HCT116 (cell line): Measurements from ENCODE around the gene MPC1. TPM values are rescaled to one million over a fixed set of nuclear protein-coding genes. Genes with fewer than 3 reads are reported as not detected.

Experiments
- ATAC-seq: fragments of 200-7000 bp; cut with Tn5 transposase; 2 replicates; pipeline ENCODE4 v1.9.1; 2020; ENCODE audit warnings: mild to moderate bottlenecking, moderate library complexity
- BruUV-seq: library from RNA; stranded (reverse); fragments of 400-500 nt; replicated peaks from 2 replicates; lab custom pipeline; 2021; lab: Mats Ljungman, UMichigan
- CTCF ChIA-PET: fragments of 300-600 bp; sonication (Branson Sonifier 250); formaldehyde crosslinking; loops from one replicate; lab custom pipeline; 2021; ENCODE audit warnings: antibody characterized with exemption; lab: Charles Lee
- POLR2A ChIA-PET: fragments of 300-600, 350-600 bp; sonication (Branson Sonifier 250); formaldehyde crosslinking; loops from one replicate; lab custom pipeline; 2021; ENCODE audit warnings: antibody characterized with exemption; lab: Charles Lee
- RAD21 ChIA-PET, 2 experiments: fragments of 300-600 bp; sonication (Branson Sonifier 250); formaldehyde crosslinking; loops; one replicate each; lab custom pipeline; 2023; ENCODE audit warnings: low total read pairs in 2 of 2; ENCODE audit not compliant: uncharacterized antibody in 2 of 2, unreplicated experiment in 2 of 2, low non-redundant PET in 1 of 2; lab: Charles Lee
- DNase-seq: peaks from one replicate; pipeline ENCODE4 v3.0.0-alpha.2; 2010; ENCODE audit warnings: low read depth, low spot score
- H2AFZ ChIP-seq: fragments of 200-600 bp; shearing (Covaris generic), sonication (generic); 2 replicates; pipeline ENCODE4 v1.6.1; 2017; ENCODE audit warnings: low read depth, mixed run types, mixed read lengths, antibody characterized with exemption, low read length; ENCODE audit not compliant: poor library complexity, severe bottlenecking
- H3K27ac ChIP-seq: 2 replicates; pipeline ENCODE4 v1.5.1; 2012; ENCODE audit warnings: low read depth, low read length
- H3K27me3 ChIP-seq: fragments of 200-600 bp; sonication (generic); 2 replicates; pipeline ENCODE4 v1.6.1; 2016; ENCODE audit warnings: mixed run types, low read length, mixed read lengths; ENCODE audit not compliant: insufficient read depth
- H3K36me3 ChIP-seq, 2 experiments: fragments of 200-500 bp in 1 of 2; fragments of 200-600 bp in 1 of 2; sonication (Bioruptor generic) in 1 of 2; sonication (generic) in 1 of 2; 2 replicates each; pipeline versions ENCODE4 v1.5.1 to v1.6.1; 2014 to 2016; ENCODE audit warnings: low read length in 2 of 2, inconsistent platforms in 1 of 2, mixed read lengths in 1 of 2, mixed run types in 1 of 2; ENCODE audit not compliant: insufficient read depth in 2 of 2, control insufficient read depth in 1 of 2
- H3K4me1 ChIP-seq, 2 experiments: fragments of 200-600 bp in 1 of 2; sonication (generic) in 1 of 2; 2 replicates each; pipeline versions ENCODE4 v1.5.1 to v1.6.1; 2012 to 2017; ENCODE audit warnings: low read length in 2 of 2, inconsistent platforms in 1 of 2, mild to moderate bottlenecking in 1 of 2, mixed read lengths in 1 of 2, mixed run types in 1 of 2, moderate library complexity in 1 of 2; ENCODE audit not compliant: insufficient read depth in 2 of 2, control insufficient read depth in 1 of 2
- H3K4me2 ChIP-seq: fragments of 200-600 bp; sonication (generic); 2 replicates; pipeline ENCODE4 v1.6.1; 2017; ENCODE audit warnings: mixed run types, low read length, mixed read lengths
- H3K4me3 ChIP-seq, 2 experiments: fragments of 200-600 bp in 1 of 2; sonication (generic) in 1 of 2; replicated peaks in 1 of 2; 2 replicates each; pipeline ENCODE4 v1.5.1; 2011 to 2016; ENCODE audit warnings: low read length in 2 of 2, control low read depth in 1 of 2, low read depth in 1 of 2, mild to moderate bottlenecking in 1 of 2, mixed read lengths in 1 of 2, mixed run types in 1 of 2
- H3K79me2 ChIP-seq: fragments of 200-600 bp; sonication (generic); 2 replicates; pipeline ENCODE4 v1.6.1; 2017; ENCODE audit warnings: mild to moderate bottlenecking, mixed run types, low read length, moderate library complexity, mixed read lengths; ENCODE audit not compliant: insufficient read depth
- H3K9ac ChIP-seq: fragments of 200-600 bp; sonication (generic); 2 replicates; pipeline ENCODE4 v1.6.1; 2016; ENCODE audit warnings: low read length, mixed read lengths
- H3K9me2 ChIP-seq: fragments of 200-600 bp; sonication (generic), shearing (Covaris generic); 2 replicates; pipeline ENCODE4 v1.6.1; 2017; ENCODE audit warnings: mixed run types, mild to moderate bottlenecking, moderate library complexity; ENCODE audit not compliant: insufficient read depth
- H3K9me3 ChIP-seq, 2 experiments: fragments of 200-500 bp in 1 of 2; fragments of 200-600 bp in 1 of 2; sonication (Bioruptor generic) in 1 of 2; sonication (generic) in 1 of 2; 2 replicates each; pipeline ENCODE4 v1.6.1; 2014 to 2017; ENCODE audit warnings: low read length in 2 of 2, mixed read lengths in 2 of 2, inconsistent platforms in 1 of 2, low read depth in 1 of 2, mild to moderate bottlenecking in 1 of 2, mixed run types in 1 of 2, moderate library complexity in 1 of 2; ENCODE audit not compliant: control insufficient read depth in 1 of 2, insufficient read depth in 1 of 2
- H4K20me1 ChIP-seq: fragments of 200-600 bp; sonication (generic), shearing (Covaris generic); 2 replicates; pipeline ENCODE4 v1.6.1; 2017; ENCODE audit warnings: mixed run types, mild to moderate bottlenecking, moderate library complexity; ENCODE audit not compliant: insufficient read depth
- CBX3 ChIP-seq: IDR thresholded peaks from 2 replicates; pipeline ENCODE4 v1.6.1; 2012; ENCODE audit warnings: low read depth
- CTCF ChIP-seq, 3 experiments: fragments of 200-600 bp in 1 of 3; sonication (generic) in 1 of 3; IDR thresholded peaks in 2 of 3; conservative IDR thresholded peaks in 1 of 3; 2 replicates each; pipeline ENCODE4 v1.5.1; 2012 to 2017; ENCODE audit warnings: low read depth in 2 of 3, low read length in 2 of 3, antibody characterized with exemption in 1 of 3, borderline replicate concordance in 1 of 3, control low read depth in 1 of 3, mild to moderate bottlenecking in 1 of 3, mixed read lengths in 1 of 3, mixed run types in 1 of 3, moderate library complexity in 1 of 3; ENCODE audit not compliant: insufficient read depth in 1 of 3
- EGR1 ChIP-seq: IDR thresholded peaks from 2 replicates; pipeline ENCODE4 v1.6.1; 2012; ENCODE audit warnings: low read depth
- EZH2 ChIP-seq: fragments of 200-600 bp; sonication (generic); IDR thresholded peaks from 2 replicates; pipeline ENCODE4 v1.6.1; 2017; ENCODE audit warnings: antibody characterized with exemption, mixed run types
- EZH2phosphoT487 ChIP-seq: fragments of 200-600 bp; IDR thresholded peaks from 2 replicates; pipeline ENCODE4 v1.6.1; 2018; ENCODE audit warnings: antibody characterized with exemption, borderline replicate concordance
- POLR2AphosphoS5 ChIP-seq: IDR thresholded peaks from 2 replicates; pipeline ENCODE4 v1.6.1; 2011; ENCODE audit warnings: mild to moderate bottlenecking, low read depth, low read length, moderate library complexity
- RAD21 ChIP-seq: IDR thresholded peaks from 2 replicates; pipeline ENCODE4 v1.6.1; 2012; ENCODE audit warnings: low read depth, mild to moderate bottlenecking
- REST ChIP-seq: IDR thresholded peaks from 2 replicates; pipeline ENCODE4 v1.6.1; 2012; ENCODE audit warnings: low read depth
- SP1 ChIP-seq: IDR thresholded peaks from 2 replicates; pipeline ENCODE4 v1.6.1; 2012; ENCODE audit warnings: low read depth
- TCF7L2 ChIP-seq: IDR thresholded peaks from 2 replicates; pipeline ENCODE4 v1.7.0; 2011; ENCODE audit warnings: borderline replicate concordance, inconsistent platforms; ENCODE audit not compliant: insufficient read depth, insufficient read length; ENCODE audit errors: extremely low read depth
- ZFX ChIP-seq: fragments of 450-650 bp; IDR thresholded peaks from 2 replicates; pipeline ENCODE4 v1.6.1; 2017
- ZNF274 ChIP-seq: fragments of 200-500 bp; sonication (Bioruptor generic); IDR thresholded peaks from 2 replicates; pipeline ENCODE4 v1.6.1; 2014; ENCODE audit warnings: mild to moderate bottlenecking, low read depth, low read length, inconsistent platforms
- intact Hi-C: fragments of 100-400 bp; cut with micrococcal nuclease; formaldehyde crosslinking; loops from 2 replicates; pipeline ENCODE4 v1.10.0; 2022
- total RNA-seq: library from RNA; stranded (reverse); gene quantifications from one replicate; pipeline ENCODE4 v1.2.1, GENCODE V29; 2021; ENCODE audit not compliant: unreplicated experiment
- TF ChIP-seq, protein P1 (sequence below): IDR thresholded peaks from 2 replicates; pipeline ENCODE4 v1.6.1; 2011; ENCODE audit warnings: mild to moderate bottlenecking, low read length, moderate library complexity; ENCODE audit not compliant: insufficient replicate concordance; ENCODE audit errors: extremely low read depth

MPC1 gene
- total RNA-seq, 1 experiment from 2014 or later, result 15.9 TPM

DNA sequence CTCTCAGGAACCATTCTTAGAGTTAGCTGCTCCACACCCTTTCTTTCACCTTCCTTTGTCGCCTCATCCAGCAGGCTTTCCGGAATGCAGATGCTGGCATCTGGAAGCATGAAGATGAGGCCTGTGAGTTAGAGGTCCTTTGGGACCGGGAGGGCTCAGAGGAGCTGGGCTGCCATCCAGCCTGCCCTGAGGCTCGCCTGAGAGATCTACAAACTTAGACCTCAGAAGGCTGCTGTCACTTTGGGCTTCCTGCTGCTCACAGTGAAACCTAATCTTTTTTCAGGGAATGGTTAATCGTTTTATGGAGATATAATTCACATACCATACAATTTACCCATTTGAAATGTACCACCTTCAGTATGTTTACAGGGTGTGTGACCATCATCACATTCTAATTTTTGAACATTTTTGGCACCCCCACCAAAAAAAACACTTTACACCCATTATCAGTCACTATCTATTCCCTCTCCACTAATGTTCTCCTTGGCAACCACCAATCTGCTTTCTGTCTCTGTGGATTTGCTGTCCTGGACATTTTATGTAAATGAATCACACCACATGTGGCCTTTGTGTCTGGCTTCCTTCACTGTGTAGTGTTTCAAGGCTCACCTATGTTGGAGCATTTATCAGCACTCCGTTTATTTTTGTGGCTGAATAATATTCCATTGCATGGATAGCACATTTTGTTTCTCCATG is 20.0 kb upstream of the MPC1 start:
- H3K4me2 ChIP-seq, result no peak overlapping the region
- no peak overlapping the region for H3K27ac ChIP-seq
- CTCF ChIA-PET, result interaction anchor here (0.8 kb wide), 1 partner anchor 127 kb away, joined by 3 read pairs; no protein-coding TSS in a partner anchor
- RAD21 ChIA-PET, result no interaction called here
- POLR2A ChIA-PET, result no interaction called here
- intact Hi-C loops, result no loop called here
- no peaks in the 10 kb centered on the region for H3K36me3 ChIP-seq
- no peaks in the 10 kb centered on the region for H3K9me2 ChIP-seq
- H3K9ac ChIP-seq, result no peak overlapping the region
- DNase-seq (no peak), ATAC-seq (no peak)
- no peaks in the 10 kb centered on the region for H4K20me1 ChIP-seq
- no peak overlapping the region for H2AFZ ChIP-seq
- H3K9me3 ChIP-seq, result no peaks in the 10 kb centered on the region
- no peaks in the 10 kb centered on the region for H3K79me2 ChIP-seq
- no TSS peak for BruUV-seq
- no peak overlapping the region for H3K4me3 ChIP-seq
- H3K4me1 ChIP-seq, result no peaks in the 10 kb centered on the region
- TF ChIP-seq TCF7L2 (no peak), ZNF274 (no peak), SP1 (no peak), EZH2 (no peak), REST (no peak), EZH2phosphoT487 (no peak), RAD21 (no peak), ZFX (no peak), CTCF (IDR thresholded peaks at IDR 0.05 in 2 of 3, conservative IDR thresholded peaks at IDR 0.05 in 1 of 3; ENCODE audit: borderline replicate concordance in 1 of 3, insufficient read depth in 1 of 3, low read depth in 2 of 3, low read length in 2 of 3) (no peak), CBX3 (no peak), EGR1 (no peak), POLR2AphosphoS5 (no peak)
- TF ChIP-seq, protein P1, sequence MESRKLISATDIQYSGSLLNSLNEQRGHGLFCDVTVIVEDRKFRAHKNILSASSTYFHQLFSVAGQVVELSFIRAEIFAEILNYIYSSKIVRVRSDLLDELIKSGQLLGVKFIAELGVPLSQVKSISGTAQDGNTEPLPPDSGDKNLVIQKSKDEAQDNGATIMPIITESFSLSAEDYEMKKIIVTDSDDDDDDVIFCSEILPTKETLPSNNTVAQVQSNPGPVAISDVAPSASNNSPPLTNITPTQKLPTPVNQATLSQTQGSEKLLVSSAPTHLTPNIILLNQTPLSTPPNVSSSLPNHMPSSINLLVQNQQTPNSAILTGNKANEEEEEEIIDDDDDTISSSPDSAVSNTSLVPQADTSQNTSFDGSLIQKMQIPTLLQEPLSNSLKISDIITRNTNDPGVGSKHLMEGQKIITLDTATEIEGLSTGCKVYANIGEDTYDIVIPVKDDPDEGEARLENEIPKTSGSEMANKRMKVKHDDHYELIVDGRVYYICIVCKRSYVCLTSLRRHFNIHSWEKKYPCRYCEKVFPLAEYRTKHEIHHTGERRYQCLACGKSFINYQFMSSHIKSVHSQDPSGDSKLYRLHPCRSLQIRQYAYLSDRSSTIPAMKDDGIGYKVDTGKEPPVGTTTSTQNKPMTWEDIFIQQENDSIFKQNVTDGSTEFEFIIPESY, result no peak
- H3K27me3 ChIP-seq, result no peaks in the 10 kb centered on the region
